Keratinocyte (primary cell): ENCODE results near the gene C1orf216. TPM values are rescaled to one million over a fixed set of nuclear protein-coding genes. Genes with fewer than 3 reads are reported as not detected.
"Not testable (repeated sequence)": the region's sequence is repeated elsewhere in the genome, so short reads cannot be mapped to it uniquely, and the experiment has no call there.

ENCODE experiments used
- DNase-seq: peaks from one replicate; pipeline ENCODE4 v3.0.0-alpha.2; 2011; ENCODE audit warnings: low read depth, missing footprints, low spot score
- FAIRE-seq: peaks from 2 replicates; lab custom pipeline; 2011; peaks lifted over from hg19 to GRCh38; lab: Jason Lieb, UNC
- H2AFZ ChIP-seq: 2 replicates; pipeline ENCODE4 v1.6.0; 2012; ENCODE audit warnings: low read length, control low read depth, inconsistent platforms; ENCODE audit not compliant: control insufficient read depth
- H3K27ac ChIP-seq: 2 replicates; pipeline ENCODE4 v1.5.1; 2011; ENCODE audit warnings: low read length; ENCODE audit not compliant: control insufficient read depth, insufficient read depth
- H3K27me3 ChIP-seq: 3 replicates; pipeline ENCODE4 v1.6.0; 2011; ENCODE audit warnings: low read length; ENCODE audit not compliant: control insufficient read depth, insufficient read depth; ENCODE audit errors: extremely low read depth
- H3K36me3 ChIP-seq, 2 experiments: 2 replicates in 1 of 2; 3 replicates in 1 of 2; pipeline ENCODE4 v1.5.1; 2011; ENCODE audit warnings: low read length in 2 of 2, mild to moderate bottlenecking in 1 of 2; ENCODE audit not compliant: control insufficient read depth in 2 of 2, insufficient read depth in 2 of 2; ENCODE audit errors: extremely low read depth in 1 of 2
- H3K4me1 ChIP-seq: 3 replicates; pipeline ENCODE4 v1.5.1; 2011; ENCODE audit warnings: low read length; ENCODE audit not compliant: control insufficient read depth, insufficient read depth; ENCODE audit errors: extremely low read depth
- H3K4me2 ChIP-seq: 3 replicates; pipeline ENCODE4 v1.6.0; 2011; ENCODE audit warnings: low read depth, low read length; ENCODE audit not compliant: control insufficient read depth, insufficient read depth; ENCODE audit errors: extremely low read depth
- H3K4me3 ChIP-seq, 3 experiments: fragments of 200-600 bp in 1 of 3; sonication (generic) in 1 of 3; 2 replicates in 2 of 3; 3 replicates in 1 of 3; pipeline ENCODE4 v1.5.1; 2011 to 2016; ENCODE audit warnings: low read length in 3 of 3, mild to moderate bottlenecking in 3 of 3, control low read depth in 2 of 3, inconsistent platforms in 1 of 3, low read depth in 1 of 3, mixed read lengths in 1 of 3, mixed run types in 1 of 3, moderate library complexity in 1 of 3; ENCODE audit not compliant: control insufficient read depth in 2 of 3, insufficient read depth in 2 of 3; ENCODE audit errors: extremely low read depth in 1 of 3
- H3K79me2 ChIP-seq: 2 replicates; pipeline ENCODE4 v1.6.0; 2012; ENCODE audit warnings: low read length; ENCODE audit not compliant: control insufficient read depth, insufficient read depth
- H3K9ac ChIP-seq: 3 replicates; pipeline ENCODE4 v1.6.0; 2011; ENCODE audit warnings: low read length; ENCODE audit not compliant: control insufficient read depth, insufficient read depth; ENCODE audit errors: extremely low read depth
- H3K9me1 ChIP-seq: 3 replicates; pipeline ENCODE4 v1.6.0; 2011; ENCODE audit warnings: low read length; ENCODE audit not compliant: control insufficient read depth, insufficient read depth; ENCODE audit errors: extremely low read depth
- H3K9me3 ChIP-seq: 2 replicates; pipeline ENCODE4 v1.5.1; 2012; ENCODE audit warnings: low read depth, low read length; ENCODE audit not compliant: control insufficient read depth
- H4K20me1 ChIP-seq: 3 replicates; pipeline ENCODE4 v1.6.0; 2011; ENCODE audit warnings: low read length; ENCODE audit not compliant: control insufficient read depth, insufficient read depth; ENCODE audit errors: extremely low read depth
- EZH2 ChIP-seq: IDR thresholded peaks from one replicate; pipeline ENCODE4 v1.6.1; 2012; ENCODE audit warnings: inconsistent platforms, mild to moderate bottlenecking, low read length, moderate library complexity
- dilution Hi-C: fragments of 300-500 bp; cut with MboI; formaldehyde crosslinking; loops from one replicate; pipeline ENCODE4 v1.7.0; 2020; ENCODE audit warnings: low sequenced_read_pairs; ENCODE audit not compliant: extremely low pct_ligation_motif_present
- polyA plus RNA-seq, 5 experiments: library from polyadenylated mRNA; depleted of rRNA in 3 of 5; stranded (reverse) in 3 of 5; stranded (forward) in 1 of 5; unstranded in 1 of 5; fragments of >200 nt; gene quantifications; 1 replicate in 1 of 5; 2 replicates in 3 of 5; 3 replicates in 1 of 5; pipeline versions ENCODE4 v1.2.1 to v1.2.3, GENCODE V29; 2011 to 2012; ENCODE audit warnings: missing spikeins in 2 of 5, low read depth in 1 of 5, low replicate concordance in 1 of 5
- TF ChIP-seq, protein P1 (sequence below), 3 experiments: IDR thresholded peaks in 1 of 3; conservative IDR thresholded peaks in 1 of 3; optimal IDR thresholded peaks in 1 of 3; 2 replicates in 2 of 3; 3 replicates in 1 of 3; pipeline versions ENCODE3 to v1.5.1; 2011; ENCODE audit warnings: low read length in 3 of 3, mild to moderate bottlenecking in 3 of 3, moderate library complexity in 2 of 3, control low read depth in 1 of 3, inconsistent platforms in 1 of 3; ENCODE audit not compliant: insufficient read depth in 2 of 3; ENCODE audit errors: extremely low read depth in 1 of 3

Gene C1orf216
- polyA plus RNA-seq, 1 donor (not counting 4 experiments of a cell fraction or from before 2014, with no cell fraction given) = 10.0 TPM

DNA sequence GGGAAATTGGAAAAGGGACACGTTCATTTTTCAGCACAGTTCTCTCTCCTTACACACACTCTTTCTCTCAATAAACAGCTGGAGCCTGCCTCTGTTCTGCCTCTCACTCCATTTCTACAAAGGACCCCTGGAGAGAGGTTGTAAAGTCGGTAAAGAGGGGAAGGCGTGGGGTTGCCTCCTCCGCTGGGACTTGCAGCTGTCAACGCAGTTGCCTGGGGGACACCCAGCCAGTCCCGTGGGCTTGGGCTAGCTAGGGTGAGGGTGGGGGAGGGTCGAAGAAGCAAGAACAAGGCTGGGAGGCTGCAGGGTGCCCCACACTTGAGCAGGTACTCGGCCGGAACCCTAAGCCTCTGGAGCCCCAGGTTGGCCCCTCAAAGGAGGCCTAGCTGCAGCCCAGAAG is 27.6 kb downstream of the C1orf216 start:
- no peak for TF ChIP-seq EZH2
- TF ChIP-seq, protein P1, sequence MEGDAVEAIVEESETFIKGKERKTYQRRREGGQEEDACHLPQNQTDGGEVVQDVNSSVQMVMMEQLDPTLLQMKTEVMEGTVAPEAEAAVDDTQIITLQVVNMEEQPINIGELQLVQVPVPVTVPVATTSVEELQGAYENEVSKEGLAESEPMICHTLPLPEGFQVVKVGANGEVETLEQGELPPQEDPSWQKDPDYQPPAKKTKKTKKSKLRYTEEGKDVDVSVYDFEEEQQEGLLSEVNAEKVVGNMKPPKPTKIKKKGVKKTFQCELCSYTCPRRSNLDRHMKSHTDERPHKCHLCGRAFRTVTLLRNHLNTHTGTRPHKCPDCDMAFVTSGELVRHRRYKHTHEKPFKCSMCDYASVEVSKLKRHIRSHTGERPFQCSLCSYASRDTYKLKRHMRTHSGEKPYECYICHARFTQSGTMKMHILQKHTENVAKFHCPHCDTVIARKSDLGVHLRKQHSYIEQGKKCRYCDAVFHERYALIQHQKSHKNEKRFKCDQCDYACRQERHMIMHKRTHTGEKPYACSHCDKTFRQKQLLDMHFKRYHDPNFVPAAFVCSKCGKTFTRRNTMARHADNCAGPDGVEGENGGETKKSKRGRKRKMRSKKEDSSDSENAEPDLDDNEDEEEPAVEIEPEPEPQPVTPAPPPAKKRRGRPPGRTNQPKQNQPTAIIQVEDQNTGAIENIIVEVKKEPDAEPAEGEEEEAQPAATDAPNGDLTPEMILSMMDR (optimal IDR thresholded peaks at IDR 0.05 in 1 of 3, IDR thresholded peaks at IDR 0.05 in 1 of 3, conservative IDR thresholded peaks at IDR 0.05 in 1 of 3; ENCODE audit: extremely low read depth in 1 of 3, insufficient read depth in 2 of 3, low read length in 3 of 3) = no peak
- no peaks in the 10 kb centered on the region for H3K79me2 ChIP-seq
- DNase-seq = no peak
- no peak overlapping the region for H2AFZ ChIP-seq
- no peaks in the 10 kb centered on the region for H3K36me3 ChIP-seq
- H3K4me1 ChIP-seq = no peaks in the 10 kb centered on the region
- dilution Hi-C loops = no loop called here
- H3K9me3 ChIP-seq = no peaks in the 10 kb centered on the region
- H3K4me2 ChIP-seq = no peak overlapping the region
- H3K27me3 ChIP-seq = peaks cover 8% of the 10 kb centered on the region
- no peak for FAIRE-seq
- no peaks in the 10 kb centered on the region for H4K20me1 ChIP-seq
- no peak overlapping the region for H3K4me3 ChIP-seq
- no peak overlapping the region for H3K27ac ChIP-seq
- H3K9me1 ChIP-seq = no peaks in the 10 kb centered on the region
- H3K9ac ChIP-seq = no peak overlapping the region

DNA sequence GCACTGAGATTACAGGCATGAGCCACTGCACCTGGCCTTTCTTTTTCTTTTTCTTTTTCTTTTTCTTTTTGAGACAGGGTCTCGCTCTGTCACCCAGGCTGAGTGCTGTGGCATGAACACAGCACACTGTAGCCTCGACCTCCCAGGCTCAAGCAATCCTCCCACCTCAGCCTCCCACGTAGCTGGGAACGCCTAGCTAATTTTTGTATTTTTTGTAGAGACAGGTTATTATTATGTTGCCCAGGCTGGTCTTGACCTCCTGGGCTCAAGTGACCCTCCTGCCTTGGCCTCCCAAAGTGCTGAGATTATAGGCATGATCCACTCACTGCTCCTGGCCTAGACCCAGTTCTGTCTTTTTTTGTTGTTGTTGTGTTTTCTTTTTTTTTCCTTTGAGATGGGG is 28.6 kb downstream of the C1orf216 start:
- FAIRE-seq, H4K20me1 ChIP-seq, DNase-seq, H2AFZ ChIP-seq, H3K4me2 ChIP-seq, H3K27me3 ChIP-seq, H3K9ac ChIP-seq, H3K36me3 ChIP-seq, H3K27ac ChIP-seq, H3K79me2 ChIP-seq, H3K4me1 ChIP-seq, dilution Hi-C loops, H3K9me1 ChIP-seq, H3K4me3 ChIP-seq, H3K9me3 ChIP-seq: not testable (repeated sequence)

DNA sequence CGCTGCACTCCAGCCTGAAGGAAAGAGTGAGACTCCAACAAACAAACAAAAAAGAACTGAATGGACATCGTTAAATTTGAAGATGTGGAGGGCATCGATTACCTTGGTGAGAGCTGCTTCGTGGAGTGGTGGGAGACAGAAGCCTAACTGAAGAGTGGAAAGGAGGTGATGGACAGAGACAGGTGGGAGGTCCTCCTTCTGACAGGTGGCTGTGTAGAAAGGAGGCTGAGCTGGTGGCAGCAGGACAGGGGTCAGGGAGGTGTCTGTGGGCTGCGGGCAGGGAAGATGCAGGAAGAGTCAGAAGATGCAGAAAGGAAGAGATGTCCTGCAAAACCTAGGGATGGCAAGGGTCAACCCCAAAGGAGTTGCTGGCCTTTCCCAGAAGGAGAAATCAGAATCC is 30.5 kb downstream of the C1orf216 start:
- FAIRE-seq = no peak
- dilution Hi-C loops = no loop called here

More for the DNA sequence above, 30.5 kb downstream of the C1orf216 start:
- no peaks in the 10 kb centered on the region for H3K79me2 ChIP-seq
- no peak overlapping the region for H3K4me2 ChIP-seq
- H3K27me3 ChIP-seq = peaks cover 7% of the 10 kb centered on the region
- no peak for DNase-seq
- H4K20me1 ChIP-seq = no peaks in the 10 kb centered on the region
- H3K4me3 ChIP-seq = no peak overlapping the region
- H2AFZ ChIP-seq = no peak overlapping the region
- no peaks in the 10 kb centered on the region for H3K9me1 ChIP-seq
- H3K4me1 ChIP-seq = no peaks in the 10 kb centered on the region
- H3K9me3 ChIP-seq = no peaks in the 10 kb centered on the region
- no peak for TF ChIP-seq EZH2
- TF ChIP-seq, protein P1 (optimal IDR thresholded peaks at IDR 0.05 in 1 of 3, IDR thresholded peaks at IDR 0.05 in 1 of 3, conservative IDR thresholded peaks at IDR 0.05 in 1 of 3; ENCODE audit: extremely low read depth in 1 of 3, insufficient read depth in 2 of 3, low read length in 3 of 3) = no peak
- no peak overlapping the region for H3K27ac ChIP-seq
- no peaks in the 10 kb centered on the region for H3K36me3 ChIP-seq
- H3K9ac ChIP-seq = no peak overlapping the region
